Tibial artery (tissue), 4 donors: ENCODE measurements around the gene KIF21A.

Experiments used
- DNase-seq, 2 donors: peaks; one replicate each; pipeline ENCODE4 v3.0.0-alpha.2; 2019
- H3K27ac ChIP-seq, 2 donors: fragments of 200-600 bp; sonication (generic) in 1 of 2; 1 replicate in 1 of 2; 2 replicates in 1 of 2; pipeline ENCODE4 v1.5.1; 2018 to 2019; ENCODE audit warnings: mild to moderate bottlenecking in 1 of 2
- H3K27me3 ChIP-seq, 2 donors: fragments of 200-600 bp; sonication (generic) in 1 of 2; one replicate each; pipeline versions ENCODE4 v1.5.1 to v1.6.0; 2016 to 2019
- H3K36me3 ChIP-seq, 3 donors: fragments of 200-600 bp; sonication (generic) in 2 of 3; one replicate each; pipeline ENCODE4 v1.5.1; 2016 to 2019; ENCODE audit warnings: mild to moderate bottlenecking in 2 of 3
- H3K4me1 ChIP-seq, 4 donors: fragments of 200-600 bp; sonication (generic) in 2 of 4; 1 replicate in 3 of 4; 2 replicates in 1 of 4; pipeline ENCODE4 v1.5.1; 2016 to 2019
- H3K4me3 ChIP-seq, 2 donors: fragments of 200-600 bp; sonication (generic) in 1 of 2; 1 replicate in 1 of 2; 2 replicates in 1 of 2; pipeline ENCODE4 v1.5.1; 2018 to 2019; ENCODE audit warnings: mild to moderate bottlenecking in 2 of 2
- H3K9me3 ChIP-seq, 3 donors: fragments of 200-600 bp; sonication (generic) in 1 of 3; one replicate each; pipeline ENCODE4 v1.5.1; 2016 to 2019
- CTCF ChIP-seq, 2 experiments: fragments of 200-600 bp in 1 of 2; fragments of 450-650 bp in 1 of 2; IDR thresholded peaks; one replicate each; pipeline ENCODE4 v1.5.1; 2017 to 2019; ENCODE audit warnings: antibody characterized with exemption in 2 of 2, mild to moderate bottlenecking in 1 of 2, moderate library complexity in 1 of 2
- intact Hi-C: fragments of 100-400 bp; cut with DNase I; formaldehyde crosslinking; loops from one replicate; pipeline ENCODE4 v1.15.0; 2023; ENCODE audit warnings: low total_unique reads

KIF21A gene

GRCh38 chr12:39419471-39419870 is 23.4 kb downstream of the KIF21A start:
- no peaks in the 10 kb centered on the region for H3K27me3 ChIP-seq
- intact Hi-C loops = no loop called here

GRCh38 chr12:39417916-39418315 is 25.0 kb downstream of the KIF21A start:
- Histone ChIP-seq H3K27me3 (no peaks in the 10 kb centered on the region), H3K27ac (no peak overlapping the region), H3K36me3 (no peaks in the 10 kb centered on the region), H3K9me3 (no peaks in the 10 kb centered on the region), H3K4me1 (no peaks in the 10 kb centered on the region), H3K4me3 (no peak overlapping the region)
- intact Hi-C loops = no loop called here
- TF ChIP-seq CTCF (IDR thresholded peaks at IDR 0.05) = no peak
- no peak for DNase-seq

More at GRCh38 chr12:39419471-39419870, 23.4 kb downstream of the KIF21A start:
- Histone ChIP-seq H3K36me3 (no peaks in the 10 kb centered on the region), H3K4me3 (no peak overlapping the region), H3K27ac (no peak overlapping the region), H3K4me1 (no peaks in the 10 kb centered on the region), H3K9me3 (no peaks in the 10 kb centered on the region)
- no peak for DNase-seq
- no peak for TF ChIP-seq CTCF (IDR thresholded peaks at IDR 0.05)

- TF ChIP-seq CTCF (IDR thresholded peaks at IDR 0.05) = no peak
- DNase-seq = no peak
- H3K9me3 ChIP-seq = no peaks in the 10 kb centered on the region
- no peaks in the 10 kb centered on the region for H3K36me3 ChIP-seq
- no peaks in the 10 kb centered on the region for H3K27me3 ChIP-seq
- no peaks in the 10 kb centered on the region for H3K4me1 ChIP-seq
- no peak overlapping the region for H3K4me3 ChIP-seq
- H3K27ac ChIP-seq = no peak overlapping the region
- intact Hi-C loops = no loop called here
These were observed 28.8 kb downstream of the KIF21A start for GRCh38 chr12:39413836-39414771.

- intact Hi-C loops = no loop called here
- no peaks in the 10 kb centered on the region for H3K36me3 ChIP-seq
- no peaks in the 10 kb centered on the region for H3K9me3 ChIP-seq
- H3K4me3 ChIP-seq = no peak overlapping the region
- no peaks in the 10 kb centered on the region for H3K4me1 ChIP-seq
- H3K27me3 ChIP-seq = no peaks in the 10 kb centered on the region
- DNase-seq = no peak
- no peak overlapping the region for H3K27ac ChIP-seq
- TF ChIP-seq CTCF (IDR thresholded peaks at IDR 0.05) = no peak
These were observed 30.7 kb downstream of the KIF21A start for GRCh38 chr12:39412210-39412609.

- Histone ChIP-seq H3K4me3 (no peak overlapping the region), H3K36me3 (no peaks in the 10 kb centered on the region), H3K27ac (no peak overlapping the region), H3K9me3 (no peaks in the 10 kb centered on the region), H3K27me3 (no peaks in the 10 kb centered on the region), H3K4me1 (no peaks in the 10 kb centered on the region)
- DNase-seq = no peak
- intact Hi-C loops = no loop called here
- no peak for TF ChIP-seq CTCF (IDR thresholded peaks at IDR 0.05)
These were observed 36.7 kb downstream of the KIF21A start for GRCh38 chr12:39406262-39406661.
